Stimulated activated naive CD4-positive, alpha-beta T cell treated with Interleukin-2 at 50 U/mL for 16 hours (primary cell): ENCODE results near the gene TNIK.
"Not testable (repeated sequence)": the region's sequence is repeated elsewhere in the genome, so short reads cannot be mapped to it uniquely, and the experiment has no call there.

Experiments used
- DNase-seq: peaks from one replicate; lab custom pipeline; 2025; lab: John Stamatoyannopoulos, UW

TNIK gene

GRCh38 chr3:171384101-171384891, 75.9 kb downstream of the TNIK start:
- DNase-seq = no peak

- DNase-seq = no peak
Observed at GRCh38 chr3:171383206-171384018, 76.8 kb downstream of the TNIK start.

- DNase-seq = not testable (repeated sequence)
Observed at GRCh38 chr3:171382347-171382746, 77.9 kb downstream of the TNIK start.

GRCh38 chr3:171380711-171381425, 79.3 kb downstream of the TNIK start:
- DNase-seq = no peak

- no peak for DNase-seq
Observed at GRCh38 chr3:171379961-171380483, 80.2 kb downstream of the TNIK start.

GRCh38 chr3:171379281-171379680, 80.9 kb downstream of the TNIK start:
- no peak for DNase-seq

- DNase-seq = no peak
Observed at GRCh38 chr3:171378586-171378985, 81.6 kb downstream of the TNIK start.

GRCh38 chr3:171377859-171378258, 82.3 kb downstream of the TNIK start:
- DNase-seq = no peak

- DNase-seq = no peak
Observed at GRCh38 chr3:171376596-171376947, 83.6 kb downstream of the TNIK start.

- DNase-seq = no peak
Observed at GRCh38 chr3:171375666-171376595, 84.3 kb downstream of the TNIK start.

- DNase-seq = no peak
Observed at GRCh38 chr3:171374661-171375285, 85.4 kb downstream of the TNIK start.

GRCh38 chr3:171374260-171374659, 85.9 kb downstream of the TNIK start:
- DNase-seq = no peak

GRCh38 chr3:171373711-171374110, 86.5 kb downstream of the TNIK start:
- DNase-seq = no peak

- DNase-seq = no peak
Observed at GRCh38 chr3:171372694-171373093, 87.5 kb downstream of the TNIK start.

- no peak for DNase-seq
Observed at GRCh38 chr3:171371354-171371753, 88.9 kb downstream of the TNIK start.

- DNase-seq = no peak
Observed at GRCh38 chr3:171369156-171369555, 91.0 kb downstream of the TNIK start.

- not testable (repeated sequence) for DNase-seq
Observed at GRCh38 chr3:171366738-171367137, 93.5 kb downstream of the TNIK start.

- no peak for DNase-seq
Observed at GRCh38 chr3:171366043-171366442, 94.2 kb downstream of the TNIK start.

- DNase-seq = no peak
Observed at GRCh38 chr3:171365489-171365888, 94.7 kb downstream of the TNIK start.

- DNase-seq = no peak
Observed at GRCh38 chr3:171364500-171364899, 95.7 kb downstream of the TNIK start.

- DNase-seq = no peak
Observed at GRCh38 chr3:171363202-171363601, 97.0 kb downstream of the TNIK start.
